ENCODE results near the gene TMEM120B. TPM values are rescaled to one million over a fixed set of nuclear protein-coding genes. Genes with fewer than 3 reads are reported as not detected.
A peak's percentile ranks its signal among the peaks of the same experiment; 100 is the strongest.
"Not testable (repeated sequence)": the region's sequence is repeated elsewhere in the genome, so short reads cannot be mapped to it uniquely, and the experiment has no call there.

The TMEM120B gene
- 10 to 100 TPM in 1 of 3 donors, 1 to 10 TPM in 2; 6.1 to 10.6 (median 8.3) TPM for polyA plus RNA-seq

- H3K27ac ChIP-seq (ENCODE audit: low read depth, low read length), result peak within 1 kb of the TSS; percentile 31
- 1% methylated on average over 50 to 74 of the region's 74 CpGs for WGBS, 3 donors
Measured at GRCh38 chr12:121712461-121713256, at the start of gene TMEM120B. TMEM120B (plus strand) TSS chr12:121712752; CDS start chr12:121712896, 144 bp downstream.

- no peak overlapping the region for H3K27ac ChIP-seq (ENCODE audit: low read depth, low read length)
- 51 to 79% (median 60%) methylated on average over 3 of the region's 3 CpGs for WGBS, 3 donors
Measured at GRCh38 chr12:121663610-121663929, 49.0 kb upstream of the TMEM120B start.

- H3K27ac ChIP-seq (ENCODE audit: low read depth, low read length), result not testable (repeated sequence)
- 76 to 87% (median 83%) methylated on average over 6 of the region's 6 CpGs for WGBS, 3 donors
Measured at GRCh38 chr12:121666829-121667228, 45.7 kb upstream of the TMEM120B start.

GRCh38 chr12:121668750-121669520 lies 43.6 kb upstream of the TMEM120B start:
- H3K27ac ChIP-seq (ENCODE audit: low read depth, low read length), result no peak overlapping the region
- WGBS, 3 donors, result 74 to 84% (median 75%) methylated on average over 18 of the region's 18 CpGs

GRCh38 chr12:121669521-121669900 lies 43.0 kb upstream of the TMEM120B start, which contains the start of gene MORN3:
MORN3 (minus strand) TSS chr12:121669654; CDS start chr12:121669483, 171 bp downstream.
- WGBS, 3 donors, result 94 to 98% (median 96%) methylated on average over 5 of the region's 5 CpGs
- H3K27ac ChIP-seq (ENCODE audit: low read depth, low read length), result no peak within 1 kb of the TSS

- 30 to 71% (median 57%) methylated on average over 11 to 12 of the region's 12 CpGs for WGBS, 3 donors
- no peak overlapping the region for H3K27ac ChIP-seq (ENCODE audit: low read depth, low read length)
Measured at GRCh38 chr12:121673013-121673511, 39.5 kb upstream of the TMEM120B start.

GRCh38 chr12:121676190-121676589 lies 36.4 kb upstream of the TMEM120B start:
- 95 to 97% (median 95%) methylated on average over 4 to 5 of the region's 5 CpGs for WGBS, 3 donors
- H3K27ac ChIP-seq (ENCODE audit: low read depth, low read length), result no peak overlapping the region

GRCh38 chr12:121678305-121678704 lies 34.2 kb upstream of the TMEM120B start:
- H3K27ac ChIP-seq (ENCODE audit: low read depth, low read length), result no peak overlapping the region
- 83 to 87% (median 86%) methylated on average over 3 of the region's 3 CpGs for WGBS, 3 donors

GRCh38 chr12:121678716-121679300 lies 33.7 kb upstream of the TMEM120B start:
- H3K27ac ChIP-seq (ENCODE audit: low read depth, low read length), result no peak overlapping the region

GRCh38 chr12:121679661-121680197 lies 32.8 kb upstream of the TMEM120B start:
- H3K27ac ChIP-seq (ENCODE audit: low read depth, low read length), result not testable (repeated sequence)
- WGBS, 3 donors, result 75 to 93% (median 90%) methylated on average over 13 of the region's 13 CpGs

More at GRCh38 chr12:121678716-121679300, 33.7 kb upstream of the TMEM120B start:
- WGBS, 3 donors, result 73 to 78% (median 73%) methylated on average over 8 to 9 of the region's 9 CpGs

GRCh38 chr12:121688966-121689365 lies 23.6 kb upstream of the TMEM120B start:
- no peak overlapping the region for H3K27ac ChIP-seq (ENCODE audit: low read depth, low read length)
- WGBS, 3 donors, result 49 to 72% (median 72%) methylated on average over 3 of the region's 3 CpGs

GRCh38 chr12:121689430-121689829 lies 23.1 kb upstream of the TMEM120B start:
- WGBS, 3 donors, result 87 to 96% (median 91%) methylated on average over 2 of the region's 2 CpGs
- H3K27ac ChIP-seq (ENCODE audit: low read depth, low read length), result no peak overlapping the region

GRCh38 chr12:121692744-121693143 lies 19.8 kb upstream of the TMEM120B start:
- not testable (repeated sequence) for H3K27ac ChIP-seq (ENCODE audit: low read depth, low read length)
- whole genome bisulfite sequencing, 3 donors, result 76 to 79% (median 76%) methylated on average over 3 of the region's 3 CpGs

GRCh38 chr12:121693155-121693687 lies 19.3 kb upstream of the TMEM120B start:
- H3K27ac ChIP-seq (ENCODE audit: low read depth, low read length), result no peak overlapping the region
- WGBS, 3 donors, result 69 to 86% (median 82%) methylated on average over 7 of the region's 7 CpGs

- H3K27ac ChIP-seq (ENCODE audit: low read depth, low read length), result no peak overlapping the region
- WGBS, 3 donors, result 33 to 47% (median 44%) methylated on average over 9 of the region's 9 CpGs
Measured at GRCh38 chr12:121697093-121697698, 15.4 kb upstream of the TMEM120B start.

GRCh38 chr12:121697861-121698260 lies 14.7 kb upstream of the TMEM120B start:
- WGBS, 3 donors, result 91 to 99% (median 99%) methylated on average over 4 to 6 of the region's 6 CpGs

GRCh38 chr12:121701667-121702277 lies 10.8 kb upstream of the TMEM120B start:
- no peak overlapping the region for H3K27ac ChIP-seq (ENCODE audit: low read depth, low read length)
- 78 to 88% (median 87%) methylated on average over 3 of the region's 3 CpGs for WGBS, 3 donors

More at GRCh38 chr12:121697861-121698260, 14.7 kb upstream of the TMEM120B start:
- not testable (repeated sequence) for H3K27ac ChIP-seq (ENCODE audit: low read depth, low read length)
